OCI-LY1 (cell line): Measurements from ENCODE around the gene BBX.

ENCODE experiments used
- CTCF ChIP-seq: fragments of 200-600 bp; sonication (generic), shearing (Covaris generic); IDR thresholded peaks from 2 replicates; pipeline ENCODE4 v1.5.1; 2017; ENCODE audit warnings: mild to moderate bottlenecking, antibody characterized with exemption, low read length, moderate library complexity, mixed read lengths
- EZH2 ChIP-seq: fragments of 200-600 bp; sonication (generic), shearing (Covaris generic); IDR thresholded peaks from 2 replicates; pipeline ENCODE4 v1.8.0; 2017; ENCODE audit warnings: borderline replicate concordance, mixed run types, mild to moderate bottlenecking, antibody characterized with exemption, low read length, moderate library complexity, mixed read lengths

DNA sequence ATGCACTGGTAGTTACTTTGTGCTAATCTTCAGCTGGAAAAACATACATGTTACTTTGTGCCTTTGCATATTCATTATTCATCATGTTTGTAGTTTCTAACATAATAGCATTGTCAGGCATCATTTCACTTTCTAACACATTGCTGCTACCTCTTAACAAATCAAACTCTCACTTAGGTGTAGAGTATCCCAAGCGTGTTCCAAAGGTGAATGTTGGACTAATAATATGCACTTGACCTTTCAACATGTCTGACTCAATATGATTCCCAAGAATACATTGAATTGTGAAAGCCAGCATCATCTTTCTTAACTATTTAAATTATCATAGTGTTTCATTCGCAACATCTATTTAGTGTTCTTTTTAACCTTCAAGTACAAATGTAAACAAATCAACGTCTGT lies 211.6 kb downstream of the BBX start:
- TF ChIP-seq CTCF (no peak), EZH2 (no peak)
